SW480 (cell line): ENCODE measurements around the gene C2CD4D.

Experiments
- DNase-seq: peaks from one replicate; pipeline ENCODE4 v3.0.0-alpha.2; 2016; ENCODE audit warnings: low spot score

Gene C2CD4D

DNA sequence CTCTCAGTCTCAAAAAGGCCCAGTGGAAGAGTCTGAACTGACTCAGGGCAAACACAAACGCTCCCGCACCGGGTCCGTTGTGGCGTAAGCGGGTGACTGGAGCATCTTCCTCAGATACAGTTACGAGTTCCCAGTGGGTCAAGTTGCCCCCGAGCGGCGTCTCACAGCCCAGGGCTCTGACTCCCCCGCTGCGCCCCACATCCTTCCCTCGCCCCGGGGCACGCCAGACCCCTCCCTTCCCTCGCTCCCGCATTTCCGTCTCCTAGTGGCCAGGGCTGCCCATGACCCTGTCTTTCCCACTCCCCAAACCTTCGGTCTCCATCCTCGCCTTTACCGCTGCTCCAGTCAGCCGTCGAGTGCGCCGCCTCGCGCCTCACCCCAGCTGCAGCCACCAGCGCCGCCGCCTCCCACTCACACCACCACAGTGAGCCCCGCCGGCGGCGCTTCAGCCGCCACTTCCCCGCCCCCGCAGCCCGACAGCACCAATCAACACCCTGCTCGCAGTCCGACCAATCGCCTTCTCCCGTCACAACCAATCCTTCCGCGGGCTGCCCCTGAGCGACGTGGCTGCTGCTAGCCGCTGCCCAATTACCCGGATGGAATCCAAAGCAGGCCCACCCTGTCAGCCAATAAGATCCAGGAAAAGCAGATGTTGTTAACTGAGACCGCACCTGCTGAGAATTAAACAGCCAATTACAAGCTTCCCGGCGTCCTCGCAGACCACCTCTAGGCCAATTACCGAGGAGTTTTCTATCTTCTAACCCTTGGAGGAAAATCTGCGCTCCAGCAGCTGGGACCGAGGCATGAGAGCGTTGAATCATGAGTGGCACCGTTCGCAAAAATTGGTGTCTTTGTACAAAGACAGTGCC, 49.3 kb downstream of the C2CD4D start, which contains the start of gene TDRKH:
Gene TDRKH (minus strand): TSS at position 430 of the 869 bp plus-strand sequence. CDS start 7,478 bp downstream, outside the sequence.
- DNase-seq, result peak; percentile 99
